CD14-positive monocyte (primary cell): Measurements from ENCODE around the gene MYRF. TPM values are rescaled to one million over a fixed set of nuclear protein-coding genes. Genes with fewer than 3 reads are reported as not detected.
A peak's percentile ranks its signal among the peaks of the same experiment; 100 is the strongest.

Source experiments
- DNase-seq, 3 donors: peaks; one replicate each; pipeline ENCODE4 v3.0.0-alpha.2; 2011 to 2022
- H2AFZ ChIP-seq: 2 replicates; pipeline ENCODE4 v1.6.0; 2012; ENCODE audit warnings: mild to moderate bottlenecking, low read depth, low read length, inconsistent platforms; ENCODE audit not compliant: insufficient read depth, poor library complexity, severe bottlenecking
- H3K27ac ChIP-seq, 2 donors: 1 replicate in 1 of 2; 2 replicates in 1 of 2; pipeline ENCODE4 v1.5.1; 2012 to 2013; ENCODE audit warnings: low read length in 2 of 2, control low read depth in 1 of 2, inconsistent platforms in 1 of 2, low read depth in 1 of 2, mild to moderate bottlenecking in 1 of 2
- H3K27me3 ChIP-seq, 2 donors: one replicate each; pipeline versions ENCODE4 v1.6.0 to v1.6.1; 2011 to 2013; ENCODE audit warnings: low read length in 2 of 2; ENCODE audit not compliant: control insufficient read depth in 2 of 2, insufficient read depth in 2 of 2
- H3K36me3 ChIP-seq, 2 donors: replicated peaks in 1 of 2; 1 replicate in 1 of 2; 2 replicates in 1 of 2; pipeline versions ENCODE4 v1.5.1 to v1.6.1; 2012 to 2013; ENCODE audit warnings: low read length in 2 of 2, control low read depth in 1 of 2, inconsistent platforms in 1 of 2, mild to moderate bottlenecking in 1 of 2; ENCODE audit not compliant: insufficient read depth in 2 of 2, control insufficient read depth in 1 of 2
- H3K4me1 ChIP-seq, 2 donors: 1 replicate in 1 of 2; 2 replicates in 1 of 2; pipeline versions ENCODE4 v1.5.1 to v1.6.1; 2012 to 2013; ENCODE audit warnings: low read length in 2 of 2, control low read depth in 1 of 2, inconsistent platforms in 1 of 2, mild to moderate bottlenecking in 1 of 2, moderate library complexity in 1 of 2; ENCODE audit not compliant: insufficient read depth in 2 of 2, control insufficient read depth in 1 of 2
- H3K4me2 ChIP-seq: replicated peaks from 2 replicates; pipeline ENCODE3; 2012; ENCODE audit warnings: low read length, moderate library complexity, mild to moderate bottlenecking; ENCODE audit not compliant: poor library complexity, severe bottlenecking; ENCODE audit errors: extremely low read depth
- H3K4me3 ChIP-seq, 3 experiments: fragments of 200-600 bp in 1 of 3; sonication (generic) in 1 of 3; replicated peaks in 1 of 3; 1 replicate in 2 of 3; 2 replicates in 1 of 3; pipeline ENCODE4 v1.5.1; 2011 to 2013; ENCODE audit warnings: low read length in 3 of 3, mild to moderate bottlenecking in 3 of 3, control low read depth in 2 of 3, low read depth in 2 of 3, inconsistent platforms in 1 of 3, moderate library complexity in 1 of 3
- H3K79me2 ChIP-seq: 2 replicates; pipeline ENCODE4 v1.6.0; 2012; ENCODE audit warnings: mild to moderate bottlenecking, control low read depth, inconsistent platforms, low read length, moderate library complexity; ENCODE audit not compliant: insufficient read depth
- H3K9ac ChIP-seq: 2 replicates; pipeline ENCODE4 v1.6.0; 2017; ENCODE audit warnings: low read length, mild to moderate bottlenecking; ENCODE audit not compliant: insufficient read depth, poor library complexity, severe bottlenecking
- H3K9me3 ChIP-seq, 2 donors: replicated peaks in 1 of 2; 1 replicate in 1 of 2; 2 replicates in 1 of 2; pipeline versions ENCODE4 v1.5.1 to v1.6.1; 2012 to 2013; ENCODE audit warnings: low read length in 2 of 2, control low read depth in 1 of 2; ENCODE audit not compliant: control insufficient read depth in 1 of 2, insufficient read depth in 1 of 2
- H4K20me1 ChIP-seq: 2 replicates; pipeline ENCODE4 v1.6.0; 2012; ENCODE audit warnings: mild to moderate bottlenecking, low read length, control low read depth, moderate library complexity; ENCODE audit not compliant: insufficient read depth
- H3K27ac Mint-ChIP-seq, 7 donors: one replicate each; pipeline ENCODE4 v1.8.0; 2020; ENCODE audit warnings: mild to moderate bottlenecking in 7 of 7, mixed read lengths in 7 of 7, moderate library complexity in 6 of 7, inconsistent platforms in 2 of 7
- H3K27me3 Mint-ChIP-seq, 3 donors: one replicate each; pipeline ENCODE4 v1.8.0; 2021 to 2022; ENCODE audit warnings: low read depth in 3 of 3, mild to moderate bottlenecking in 3 of 3, mixed read lengths in 3 of 3, moderate library complexity in 3 of 3, inconsistent platforms in 1 of 3
- H3K36me3 Mint-ChIP-seq, 2 donors: one replicate each; pipeline ENCODE4 v1.8.0; 2020; ENCODE audit warnings: mixed read lengths in 2 of 2, inconsistent platforms in 1 of 2, mild to moderate bottlenecking in 1 of 2
- H3K4me1 Mint-ChIP-seq: one replicate; pipeline ENCODE4 v1.8.0; 2020; ENCODE audit warnings: mild to moderate bottlenecking, mixed read lengths
- H3K4me3 Mint-ChIP-seq, 2 donors: one replicate each; pipeline ENCODE4 v1.8.0; 2020; ENCODE audit warnings: mild to moderate bottlenecking in 2 of 2, mixed read lengths in 2 of 2, moderate library complexity in 1 of 2
- H3K9me3 Mint-ChIP-seq, 7 donors: one replicate each; pipeline ENCODE4 v1.8.0; 2020 to 2022; ENCODE audit warnings: mixed read lengths in 7 of 7, mild to moderate bottlenecking in 6 of 7, moderate library complexity in 6 of 7, inconsistent platforms in 2 of 7
- CTCF ChIP-seq: fragments of 200-600 bp; IDR thresholded peaks from one replicate; pipeline ENCODE4 v1.8.0; 2022; ENCODE audit warnings: antibody characterized with exemption, mild to moderate bottlenecking
- WGBS: methylation state at CpG from one replicate; pipeline ENCODE4 v1.1.5; 2013; ENCODE audit warnings: missing lambda C conversion rate; ENCODE audit not compliant: insufficient coverage; 5-methylcytosine and 5-hydroxymethylcytosine counted together
- intact Hi-C, 2 donors: fragments of 100-400 bp; cut with micrococcal nuclease; formaldehyde crosslinking; loops; one replicate each; pipeline versions ENCODE4 v1.15.0 to v1.15.1; 2023
- polyA minus RNA-seq: library from RNA; depleted of rRNA, polyadenylated mRNA; stranded (reverse); fragments of >200 nt; gene quantifications from 2 replicates; pipeline ENCODE4 v1.2.3, GENCODE V29; 2012
- polyA plus RNA-seq, 3 donors: library from polyadenylated mRNA; depleted of rRNA in 1 of 3; unstranded in 2 of 3; stranded (reverse) in 1 of 3; fragments of 300-500 nt in 2 of 3; fragments of >200 nt in 1 of 3; fragmentation: Illumina TruSeq in 2 of 3; gene quantifications; 1 replicate in 2 of 3; 2 replicates in 1 of 3; pipeline ENCODE4 v1.2.3, GENCODE V29; 2012 to 2021
- total RNA-seq, 12 experiments: library from RNA in 1 of 12; stranded (reverse) in 1 of 12; fragments of 120-200 nt in 1 of 12; gene quantifications; one replicate each; pipeline ENCODE4 v1.2.4 and lab custom pipeline; 2013 to 2026; ENCODE audit warnings: mixed read lengths in 6 of 12, inconsistent platforms in 1 of 12

MYRF gene
- total RNA-seq (2013), result 0.06 TPM
- under 1 TPM in 2 of 3 donors, not detected in 1; 0.18 to 0.19 TPM for polyA plus RNA-seq
- polyA minus RNA-seq, result 0.28 and 0.32 TPM in 2 replicates
- 0.17 to 2.4 (median 0.62) reads per million in 11 experiments for total RNA-seq (lab: John Stamatoyannopoulos, UW)

GRCh38 chr11:61752117-61752924 is at the start of gene MYRF:
Gene MYRF (plus strand): TSS chr11:61752636. CDS start chr11:61752745, 109 bp downstream.
- Histone ChIP-seq H3K27ac (no peak within 1 kb of the TSS), H3K4me3 (peak within 1 kb of the TSS in 2 of 3 experiments; percentile 28 to 63), H2AFZ (peak within 1 kb of the TSS; percentile 67), H3K4me2 (peak within 1 kb of the TSS; percentile 75), H3K9ac (no peak within 1 kb of the TSS), H3K4me1 (peaks cover 7 to 28% of the 10 kb centered on the region in 2 donors), H3K36me3 (no peaks in the 10 kb centered on the region), H3K9me3 (no peaks in the 10 kb centered on the region), H3K79me2 (no peaks in the 10 kb centered on the region), H4K20me1 (no peaks in the 10 kb centered on the region), H3K27me3 (peaks cover 4 to 37% of the 10 kb centered on the region in 2 donors)
- Mint-ChIP-seq H3K9me3 (peaks cover 0 to 6% (median 0%) of the 10 kb centered on the region in 7 donors), H3K27ac (peak within 1 kb of the TSS in 2 of 7 donors; percentile 37 to 69), H3K27me3 (peaks cover 23 to 37% (median 30%) of the 10 kb centered on the region in 3 donors), H3K36me3 (peaks cover 0 to 4% of the 10 kb centered on the region in 2 donors), H3K4me3 (peak within 1 kb of the TSS; percentile 61 to 87), H3K4me1 (peaks cover 22% of the 10 kb centered on the region)
- TF ChIP-seq CTCF, result peak; percentile 62
- WGBS, result 4% methylated on average over 90 of the region's 93 CpGs
- peak; percentile 15 to 48 (median 36) for DNase-seq
- intact Hi-C loops, result no loop called here

- no peaks in the 10 kb centered on the region for H3K9me3 ChIP-seq
- no peaks in the 10 kb centered on the region for H4K20me1 ChIP-seq
- 15% methylated on average over 2 of the region's 11 CpGs for WGBS
- Mint-ChIP-seq H3K9me3 (peaks cover 0 to 2% (median 0%) of the 10 kb centered on the region in 7 donors), H3K27me3 (peaks cover 0 to 2% (median 2%) of the 10 kb centered on the region in 3 donors), H3K4me3 (peak overlapping the region; percentile 68 to 73), H3K4me1 (peaks cover 63% of the 10 kb centered on the region), H3K36me3 (peaks cover 8 to 16% of the 10 kb centered on the region in 2 donors), H3K27ac (peak overlapping the region; percentile 92 to 96 (median 93))
- peak overlapping the region in 2 of 3 experiments; percentile 24 to 61 for H3K4me3 ChIP-seq
- peak overlapping the region; percentile 42 for H3K9ac ChIP-seq
- peaks cover 57 to 59% of the 10 kb centered on the region in 2 donors for H3K4me1 ChIP-seq
- H3K27me3 ChIP-seq, result no peaks in the 10 kb centered on the region
- peak overlapping the region; percentile 81 for H2AFZ ChIP-seq
- intact Hi-C loops, result no loop called here
- no peaks in the 10 kb centered on the region for H3K36me3 ChIP-seq
- peak overlapping the region; percentile 10 to 95 for H3K27ac ChIP-seq
- H3K79me2 ChIP-seq, result peaks cover 17% of the 10 kb centered on the region
- DNase-seq, result peak; percentile 32 to 50 (median 44)
- peak overlapping the region; percentile 60 for H3K4me2 ChIP-seq
- TF ChIP-seq CTCF, result no peak
These were observed 49.6 kb upstream of the MYRF start for GRCh38 chr11:61702701-61703312.
